ENCODE results near the gene LTBP1. TPM values are rescaled to one million over a fixed set of nuclear protein-coding genes. Genes with fewer than 3 reads are reported as not detected.

The LTBP1 gene
- total and polyA plus RNA-seq, 11 donors: 23.5 to 150 (median 102) TPM

- 76 to 82% (median 79%) methylated on average over 5 of the region's 5 CpGs for WGBS, 4 donors
- Histone ChIP-seq H3K27ac (peak overlapping the region in 2 of 12 donors; percentile 0 to 30), H3K9me3 (no peaks in the 10 kb centered on the region), H3K36me3 (peaks cover 0 to 27% (median 0%) of the 10 kb centered on the region in 9 donors), H3K4me1 (peaks cover 0 to 12% (median 0%) of the 10 kb centered on the region in 12 donors), H3K27me3 (no peaks in the 10 kb centered on the region), H3K4me3 (no peak overlapping the region)
- DNase-seq: no peak
- TF ChIP-seq POLR2A (IDR thresholded peaks at IDR 0.05) (no peak), CTCF (IDR thresholded peaks at IDR 0.05) (no peak)
- intact Hi-C loops (cut with DNase I): loop anchor here in 9 of 10 donors (10.0 kb wide), 6 partner anchors 99 to 809 kb away; no protein-coding TSS in a partner anchor
- ATAC-seq: peak in 3 of 4 donors; percentile 20 to 68 (median 66)
Observed at GRCh38 chr2:33373986-33374385, 427.2 kb downstream of the LTBP1 start.

DNA sequence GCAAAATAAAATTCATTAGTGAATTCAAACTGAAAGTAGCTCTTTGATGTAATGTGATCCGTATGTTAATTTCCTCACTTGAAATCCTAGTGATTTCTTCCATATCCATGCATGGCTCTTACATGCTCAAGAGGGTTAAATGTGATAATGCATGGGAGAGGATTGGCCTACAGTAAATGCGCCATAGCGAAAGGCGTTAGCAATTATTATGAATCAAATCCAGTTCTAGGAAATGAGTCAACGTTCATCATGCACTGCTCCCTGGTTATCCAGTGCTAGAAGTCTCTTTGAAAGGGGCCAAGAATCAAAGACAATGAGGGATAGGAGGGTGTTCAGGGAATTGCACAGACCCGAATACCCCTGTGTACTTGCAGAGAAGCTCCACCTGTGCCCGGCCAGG lies 428.3 kb downstream of the LTBP1 start:
- Histone ChIP-seq H3K36me3 (peaks cover 0 to 17% (median 0%) of the 10 kb centered on the region in 9 donors), H3K4me1 (peaks cover 0 to 12% (median 0%) of the 10 kb centered on the region in 12 donors), H3K4me3 (no peak overlapping the region), H3K27me3 (no peaks in the 10 kb centered on the region), H3K9me3 (no peaks in the 10 kb centered on the region), H3K27ac (no peak overlapping the region)
- intact Hi-C loops (cut with DNase I): loop anchor here in 9 of 10 donors (10.0 kb wide), 6 partner anchors 100 to 810 kb away; no protein-coding TSS in a partner anchor
- peak in 1 of 4 donors; percentile 12 for ATAC-seq
- WGBS, 4 donors: 64 to 85% (median 83%) methylated on average over 7 of the region's 7 CpGs
- no peak for TF ChIP-seq POLR2A (IDR thresholded peaks at IDR 0.05)
- no peak for TF ChIP-seq CTCF (IDR thresholded peaks at IDR 0.05)
- DNase-seq: no peak

- peak overlapping the region in 1 of 12 donors; percentile 20 for H3K27ac ChIP-seq
- no peaks in the 10 kb centered on the region for H3K27me3 ChIP-seq
- H3K9me3 ChIP-seq: no peaks in the 10 kb centered on the region
- DNase-seq: peak in 4 of 5 donors; percentile 16 to 48 (median 36)
- WGBS, 4 donors: 78 to 91% (median 87%) methylated on average over 6 of the region's 6 CpGs
- peaks cover 0 to under 1% (median 0%) of the 10 kb centered on the region in 9 donors for H3K36me3 ChIP-seq
- peaks cover 0 to 12% (median 0%) of the 10 kb centered on the region in 12 donors for H3K4me1 ChIP-seq
- H3K4me3 ChIP-seq: no peak overlapping the region
- ATAC-seq: peak in 3 of 4 donors; percentile 42 to 63 (median 61)
- intact Hi-C loops (cut with DNase I): loop anchor here in 9 of 10 donors (2.0 to 10.0 kb wide), 7 partner anchors 64 to 812 kb away; no protein-coding TSS in a partner anchor
- TF ChIP-seq POLR2A (IDR thresholded peaks at IDR 0.05) (no peak), CTCF (IDR thresholded peaks at IDR 0.05) (no peak)
Observed at GRCh38 chr2:33377048-33377447, 430.3 kb downstream of the LTBP1 start.

DNA sequence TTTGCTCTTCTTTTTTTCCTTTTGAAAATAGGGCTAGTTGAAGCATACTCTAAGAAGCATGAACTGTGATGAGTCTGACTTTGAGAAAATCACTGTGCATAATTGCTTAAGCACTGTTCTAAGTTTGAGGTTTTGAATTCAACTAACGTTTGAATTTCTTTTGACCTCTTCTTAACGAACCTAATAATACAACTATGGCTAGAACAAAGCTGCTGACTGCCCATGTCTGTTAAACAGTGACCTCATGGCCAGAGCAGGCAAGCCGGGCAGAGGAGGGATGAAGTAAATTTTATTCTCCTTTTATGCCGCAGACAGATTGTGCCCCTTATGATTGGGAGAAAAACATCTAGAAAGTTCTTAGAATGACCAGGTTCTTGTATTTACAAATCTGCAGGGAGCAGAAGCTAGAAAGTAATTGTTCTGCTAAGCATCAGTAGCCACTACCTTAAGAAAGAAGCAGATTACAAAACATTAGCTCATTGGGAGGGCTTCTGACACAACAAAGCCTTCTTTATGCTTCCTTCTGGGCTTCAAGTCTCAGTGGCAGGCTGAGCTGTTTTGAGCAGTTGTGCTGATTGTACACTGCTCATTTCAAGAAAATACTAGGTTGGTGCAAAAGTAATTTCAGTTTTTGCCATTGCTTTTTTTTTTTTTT lies 431.9 kb downstream of the LTBP1 start:
- H3K9me3 ChIP-seq: no peaks in the 10 kb centered on the region
- DNase-seq (peak in 1 of 5 donors; percentile 36), ATAC-seq (peak; percentile 52 to 79 (median 72))
- WGBS, 4 donors: 61 to 74% (median 68%) methylated on average over 4 of the region's 4 CpGs
- H3K27ac ChIP-seq: peak overlapping the region in 7 of 12 donors; percentile 8 to 57 (median 36)
- intact Hi-C loops (cut with DNase I): loop anchor here in 9 of 10 donors (10.0 kb wide), 6 partner anchors 104 to 814 kb away; no protein-coding TSS in a partner anchor
- TF ChIP-seq CTCF (IDR thresholded peaks at IDR 0.05): no peak
- no peak for TF ChIP-seq POLR2A (IDR thresholded peaks at IDR 0.05)
- H3K4me3 ChIP-seq: no peak overlapping the region
- H3K27me3 ChIP-seq: no peaks in the 10 kb centered on the region
- peaks cover 0 to 14% (median 0%) of the 10 kb centered on the region in 12 donors for H3K4me1 ChIP-seq
- H3K36me3 ChIP-seq: peaks cover 0 to 6% (median 0%) of the 10 kb centered on the region in 9 donors
